ENCODE measurements around the gene FARS2.
"Not testable (repeated sequence)": the region's sequence is repeated elsewhere in the genome, so short reads cannot be mapped to it uniquely, and the experiment has no call there.

FARS2 gene

GRCh38 chr6:5674141-5674540 lies 412.8 kb downstream of the FARS2 start:
- DNase-seq = no peak

DNA sequence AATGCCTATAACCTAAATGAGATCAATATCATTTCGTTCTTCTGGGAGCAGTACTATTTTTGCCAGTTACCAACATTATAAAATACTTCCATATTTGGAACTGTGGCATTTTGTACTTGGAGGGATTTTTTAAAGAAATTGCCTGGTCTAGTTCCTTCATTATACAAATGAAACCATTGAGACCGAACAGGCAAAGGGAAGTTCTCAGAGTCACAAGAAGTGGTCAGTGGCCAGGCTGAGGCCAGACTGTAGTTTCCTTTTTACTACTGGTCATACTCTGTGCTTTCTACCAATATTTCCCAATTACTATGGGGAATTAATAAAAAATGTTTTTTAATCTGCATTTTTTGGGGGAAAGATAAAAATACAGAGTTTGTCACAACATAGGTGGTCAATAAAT lies 413.4 kb downstream of the FARS2 start:
- no peak for DNase-seq

- no peak for DNase-seq
Measured at GRCh38 chr6:5676701-5677100, 415.4 kb downstream of the FARS2 start.

- DNase-seq = no peak
Measured at GRCh38 chr6:5677219-5678000, 416.1 kb downstream of the FARS2 start.

DNA sequence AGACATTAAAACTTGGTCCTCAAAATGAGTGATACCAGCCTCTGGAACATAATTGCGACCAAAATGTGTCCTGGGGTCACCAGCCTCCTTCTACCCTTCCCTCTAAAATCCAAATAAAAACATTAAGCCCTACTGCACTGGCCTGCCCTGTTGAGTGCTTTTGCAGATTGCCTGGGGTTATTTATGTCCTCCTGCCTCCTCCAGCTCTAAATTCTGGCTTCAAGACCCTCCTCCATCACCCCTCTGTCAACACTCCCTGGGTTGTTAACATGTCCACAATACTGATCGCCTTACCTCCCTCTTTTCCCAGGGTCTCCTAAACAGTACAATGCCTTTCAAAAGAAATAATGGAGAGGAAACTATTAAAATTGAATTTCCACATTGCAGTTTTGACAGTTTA lies 418.0 kb downstream of the FARS2 start:
- DNase-seq = no peak

DNA sequence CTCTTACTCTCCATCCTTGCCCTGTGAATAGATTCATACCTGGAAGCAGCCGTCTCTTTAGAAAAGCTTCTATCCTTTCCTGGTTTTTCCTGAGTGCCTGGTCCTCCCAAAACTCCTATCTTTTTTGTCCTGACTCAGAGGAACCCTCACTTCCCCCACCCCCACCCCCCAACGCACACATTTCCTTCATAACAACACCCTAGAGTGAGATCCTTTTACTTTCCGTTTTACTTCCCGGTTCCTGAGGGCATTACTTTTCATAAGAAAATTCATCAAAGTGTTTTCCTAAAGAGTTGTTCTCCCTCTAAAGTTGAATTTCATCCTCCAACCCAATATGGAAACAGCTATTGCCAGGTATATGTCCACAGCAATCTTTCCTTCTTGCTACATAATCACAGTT lies 418.4 kb downstream of the FARS2 start:
- no peak for DNase-seq

- DNase-seq = no peak
Measured at GRCh38 chr6:5680095-5680494, 418.8 kb downstream of the FARS2 start.

GRCh38 chr6:5681480-5681879 lies 420.2 kb downstream of the FARS2 start:
- no peak for DNase-seq

GRCh38 chr6:5682530-5682929 lies 421.2 kb downstream of the FARS2 start:
- no peak for DNase-seq

- DNase-seq = not testable (repeated sequence)
Measured at GRCh38 chr6:5683747-5684146, 422.4 kb downstream of the FARS2 start.

DNA sequence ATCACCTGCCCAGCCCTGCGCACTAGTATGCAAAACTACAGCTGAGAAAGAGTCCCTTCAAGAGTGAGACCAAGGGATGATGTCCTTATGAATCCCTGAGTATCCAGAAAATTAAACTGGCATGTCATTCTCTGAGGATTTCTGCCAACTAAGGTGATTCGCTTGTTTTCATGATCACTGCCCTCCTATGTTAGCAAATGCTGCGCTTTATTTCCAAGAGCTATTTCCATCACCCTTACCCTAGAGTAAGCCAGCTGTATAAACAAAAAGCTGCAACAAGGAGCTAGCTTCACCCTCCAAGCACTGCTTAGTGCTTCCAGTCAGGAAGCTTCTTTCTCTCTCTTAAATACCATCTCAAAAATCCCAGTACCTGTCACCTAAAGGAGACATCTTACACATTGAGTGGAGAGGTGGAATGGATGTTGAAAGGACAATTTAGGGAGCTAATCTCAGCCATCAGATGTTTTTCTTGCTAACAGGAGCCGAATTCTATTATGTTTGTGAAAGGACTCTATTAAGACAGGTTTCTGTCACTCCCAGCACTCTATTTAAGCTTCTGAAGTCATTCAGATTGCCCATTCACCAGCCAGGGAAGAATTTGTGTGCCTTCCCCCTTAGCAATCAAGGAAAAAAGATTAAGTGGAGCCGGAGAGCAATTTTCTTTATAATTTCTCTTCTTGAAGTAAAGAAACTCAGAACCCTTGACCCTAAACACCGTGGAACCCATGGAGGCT lies 423.2 kb downstream of the FARS2 start:
- no peak for DNase-seq

DNA sequence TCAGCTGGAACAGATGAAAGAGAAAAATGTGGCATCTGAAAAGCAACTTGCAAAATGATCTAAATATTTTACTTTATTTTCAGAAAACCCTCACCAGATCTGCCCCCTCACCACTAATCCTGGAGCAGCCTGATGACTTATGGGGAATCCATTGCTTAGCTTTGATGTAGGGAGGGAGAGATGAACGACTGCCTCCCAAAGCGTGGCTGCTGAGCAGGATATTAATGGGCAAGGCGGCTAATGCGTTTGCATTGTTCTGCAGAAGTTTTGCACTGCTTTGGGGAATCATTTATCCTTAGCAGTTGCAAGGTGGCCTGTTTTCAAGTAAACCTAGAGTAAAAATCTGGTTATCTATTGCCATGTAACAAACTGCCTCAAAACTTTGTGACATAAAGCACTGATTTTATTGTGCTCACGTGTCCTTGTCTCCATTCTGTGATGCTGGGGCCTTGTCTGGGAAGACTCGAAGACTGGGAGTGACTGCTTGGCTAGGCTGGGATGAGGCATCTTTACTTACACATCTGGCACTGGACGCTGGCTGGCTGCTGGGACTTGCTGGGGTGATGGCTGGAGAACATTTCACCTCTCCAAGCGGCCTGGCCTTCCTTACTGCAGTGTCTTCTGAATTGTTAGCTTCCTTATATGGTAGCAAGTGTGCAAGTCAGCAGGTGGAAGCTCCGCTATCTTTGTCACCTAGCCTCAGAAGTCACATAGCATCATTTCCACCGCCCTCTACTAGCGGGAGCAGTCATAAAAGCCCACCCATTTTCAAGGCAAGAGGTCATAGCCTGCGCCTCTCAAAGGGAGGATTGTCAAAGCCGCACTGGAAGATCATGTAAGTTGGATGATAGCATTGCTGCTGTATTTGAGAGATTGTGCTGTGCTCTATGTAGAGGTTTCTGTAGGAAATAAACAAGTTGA lies 432.2 kb downstream of the FARS2 start:
- DNase-seq = no peak

DNA sequence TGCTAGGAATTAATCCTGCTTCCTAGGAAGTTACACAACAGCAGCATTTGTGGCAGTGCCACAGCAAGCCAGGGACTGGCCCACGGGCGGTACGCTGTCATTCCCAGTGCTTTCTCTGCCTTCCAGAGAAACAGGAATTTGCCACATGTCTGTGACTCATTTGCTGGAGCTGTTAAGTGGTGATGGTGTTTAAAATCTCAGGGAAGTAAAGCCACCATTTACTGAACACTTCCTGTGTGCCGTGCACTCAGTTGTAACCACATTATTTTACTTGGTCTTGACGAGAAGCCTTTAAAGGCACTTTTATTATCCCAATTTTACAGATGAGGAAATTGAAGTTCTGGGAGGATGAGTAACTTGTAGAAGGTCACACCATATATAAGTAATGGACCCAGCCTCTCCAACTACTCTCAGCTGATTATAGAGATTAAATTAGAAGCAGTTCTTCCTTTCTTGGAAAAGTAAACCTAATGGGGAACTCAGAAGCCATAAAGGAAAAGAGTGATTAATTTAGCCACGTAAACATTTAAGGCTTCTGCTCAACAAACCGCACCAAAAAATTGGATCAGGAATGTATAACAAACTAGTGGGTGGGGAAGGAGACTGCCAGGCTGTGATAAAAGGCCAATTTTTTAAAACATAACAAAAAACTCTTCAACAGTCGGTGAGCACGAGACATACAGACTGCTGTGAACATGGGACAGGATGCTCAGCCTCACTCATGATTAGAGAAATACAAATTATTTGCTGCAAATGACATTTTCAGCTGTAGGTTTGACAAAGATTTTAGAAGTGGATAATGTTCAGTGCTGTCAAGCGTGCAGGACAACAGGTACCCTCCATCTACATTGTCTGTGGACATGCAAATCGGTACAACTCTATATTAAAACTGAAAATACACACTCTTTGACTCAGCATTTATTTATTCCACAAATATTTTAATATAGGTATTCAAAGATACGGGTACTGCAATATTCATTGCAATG lies 434.2 kb downstream of the FARS2 start:
- no peak for DNase-seq

GRCh38 chr6:5697508-5697907 lies 436.2 kb downstream of the FARS2 start:
- DNase-seq = no peak

GRCh38 chr6:5698318-5698717 lies 437.0 kb downstream of the FARS2 start:
- no peak for DNase-seq

DNA sequence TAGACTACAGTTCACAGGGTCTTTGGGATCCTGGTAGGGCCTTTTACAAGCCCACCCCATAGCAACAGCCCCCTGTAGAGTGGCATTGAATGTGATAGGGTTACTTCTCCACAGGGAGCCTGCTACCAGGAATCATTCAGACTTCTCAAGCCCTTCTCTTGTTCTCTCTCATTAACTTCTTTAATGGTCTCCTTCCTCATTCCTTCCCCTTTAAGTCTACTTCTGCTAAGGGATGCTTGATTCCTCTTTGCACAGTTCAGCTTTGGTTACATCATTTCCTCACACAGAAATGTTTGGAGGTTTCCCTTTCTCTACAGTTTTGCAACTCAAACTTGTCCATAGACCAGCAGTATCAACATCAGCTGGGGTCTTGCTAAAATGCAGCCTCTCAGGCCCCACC lies 437.8 kb downstream of the FARS2 start:
- DNase-seq = not testable (repeated sequence)

DNA sequence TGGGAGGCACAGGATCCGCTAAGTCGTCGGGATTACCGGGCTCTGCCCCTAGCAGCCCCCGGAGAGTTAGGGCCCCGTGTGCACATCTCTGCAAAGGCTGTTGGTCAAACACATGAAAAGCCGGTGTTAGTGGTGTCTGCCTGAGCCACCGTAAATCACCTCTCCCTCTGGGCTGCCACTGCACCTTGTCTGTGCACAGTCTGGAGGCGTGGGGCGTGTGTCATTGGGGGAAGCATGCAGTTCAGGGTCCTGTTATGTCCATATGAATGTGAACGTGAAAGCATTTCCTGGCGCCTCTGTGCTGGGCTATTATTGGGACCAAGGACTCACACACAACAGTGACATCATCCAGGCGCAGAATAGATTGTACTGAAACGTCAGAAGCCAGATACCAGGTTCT lies 439.9 kb downstream of the FARS2 start:
- no peak for DNase-seq

GRCh38 chr6:5704708-5705107 lies 443.4 kb downstream of the FARS2 start:
- no peak for DNase-seq

DNA sequence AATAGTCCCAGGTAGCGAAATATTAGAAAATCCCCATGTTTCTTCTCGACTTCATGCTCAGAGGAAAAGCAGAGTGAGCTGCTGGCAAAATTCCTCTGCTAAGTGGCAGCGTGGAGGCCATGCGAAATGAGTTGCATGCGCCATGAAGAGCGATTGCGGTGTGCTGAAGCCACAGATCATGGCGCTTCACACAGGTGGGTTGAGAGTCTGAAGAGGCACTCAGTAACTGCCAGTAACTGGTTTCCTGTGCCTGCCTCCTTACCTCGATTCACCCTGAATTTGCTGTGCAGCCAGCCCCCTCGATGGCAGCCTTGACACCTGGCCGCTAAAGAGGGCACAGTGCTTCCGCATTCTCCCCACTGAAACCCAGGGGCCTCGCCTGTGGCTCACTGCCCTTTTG lies 443.9 kb downstream of the FARS2 start:
- no peak for DNase-seq

GRCh38 chr6:5706124-5707033 lies 445.1 kb downstream of the FARS2 start:
- DNase-seq = no peak
